ENCODE measurements around the gene MARVELD1. TPM values are rescaled to one million over a fixed set of nuclear protein-coding genes. Genes with fewer than 3 reads are reported as not detected.
A peak's percentile ranks its signal among the peaks of the same experiment; 100 is the strongest.
"Not testable (repeated sequence)": the region's sequence is repeated elsewhere in the genome, so short reads cannot be mapped to it uniquely, and the experiment has no call there.

MARVELD1 gene
- total RNA-seq, 1 experiment from 2014 or later: 17.6 TPM

DNA sequence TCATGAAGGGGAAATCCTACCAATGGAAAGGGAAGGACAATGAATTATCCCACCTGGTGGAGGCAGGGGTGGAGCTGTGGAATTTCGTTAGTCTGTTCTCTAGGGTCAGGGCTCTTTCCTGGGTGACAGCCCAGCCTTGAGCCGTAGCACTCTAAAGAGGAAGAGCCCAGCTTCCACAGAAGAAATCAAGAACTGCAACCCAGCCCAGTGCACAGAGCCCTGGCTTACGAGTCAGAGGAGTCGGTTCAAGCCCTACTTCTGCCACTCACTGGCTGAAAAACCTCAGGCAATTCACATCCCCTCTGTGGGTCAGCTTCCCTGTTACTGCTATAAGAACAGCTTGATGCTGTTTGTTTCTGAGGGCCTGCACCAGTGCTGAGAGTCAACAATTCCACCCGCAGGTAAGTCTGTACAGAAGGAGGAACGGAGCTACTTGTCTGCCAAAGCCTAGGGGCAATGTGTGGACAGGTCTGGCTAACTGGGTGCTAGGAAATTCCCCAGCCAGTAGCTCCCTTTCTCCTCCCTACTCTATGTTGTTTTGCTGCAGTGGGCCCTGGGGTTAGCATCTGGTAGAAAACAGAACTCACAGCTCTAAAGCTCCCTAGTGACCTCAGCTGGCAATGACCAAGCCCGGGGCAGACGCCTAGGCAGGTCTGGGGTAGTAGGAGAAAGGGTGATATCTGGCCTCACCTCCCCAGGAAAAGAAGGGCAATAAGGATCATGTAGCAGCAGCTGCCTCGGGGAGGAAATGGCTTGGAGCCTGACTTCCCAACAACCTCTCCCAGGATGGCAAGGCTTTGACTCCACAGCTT, 29.8 kb upstream of the MARVELD1 start:
- H2AFZ ChIP-seq (ENCODE audit: low read length): no peak overlapping the region
- H3K36me3 ChIP-seq (ENCODE audit: low read depth, low read length): 0 out of 2 replicates have a peak, but pooled peaks cover 3% of the 10 kb centered on the region
- no TSS peak for BruUV-seq (replicated peaks)
- H4K20me1 ChIP-seq (ENCODE audit: low read length): peaks cover 28% of the 10 kb centered on the region
- H3K4me1 ChIP-seq (ENCODE audit: insufficient read depth, low read length): peaks cover 45% of the 10 kb centered on the region
- H3K27ac ChIP-seq (ENCODE audit: low read length): 0 out of 2 replicates have a peak overlapping the region, but pooled peaks have one; percentile 7
- CTCF ChIA-PET: interaction anchor here (1.1 kb wide), 1 partner anchor 18 kb away, joined by 3 read pairs; no protein-coding TSS in a partner anchor
- peak overlapping the region; percentile 92 for H3K4me2 ChIP-seq (ENCODE audit: low read length)
- H3K4me3 ChIP-seq (ENCODE audit: low read length): peak overlapping the region; percentile 32; the same call in 1 of the 2 replicates
- H3K79me2 ChIP-seq (ENCODE audit: low read length): peaks cover 50% of the 10 kb centered on the region
- H3K9me3 ChIP-seq (ENCODE audit: low read length): no peaks in the 10 kb centered on the region
- H3K9ac ChIP-seq (ENCODE audit: low read length): no peak overlapping the region
- intact Hi-C loops (cut with micrococcal nuclease): no loop called here
- no peaks in the 10 kb centered on the region for H3K27me3 ChIP-seq (ENCODE audit: low read length)
- peak; percentile 42 for DNase-seq
- TF ChIP-seq EZH2 (IDR thresholded peaks at IDR 0.05; ENCODE audit: low read length, unreplicated experiment): no peak
- TF ChIP-seq, protein P1, sequence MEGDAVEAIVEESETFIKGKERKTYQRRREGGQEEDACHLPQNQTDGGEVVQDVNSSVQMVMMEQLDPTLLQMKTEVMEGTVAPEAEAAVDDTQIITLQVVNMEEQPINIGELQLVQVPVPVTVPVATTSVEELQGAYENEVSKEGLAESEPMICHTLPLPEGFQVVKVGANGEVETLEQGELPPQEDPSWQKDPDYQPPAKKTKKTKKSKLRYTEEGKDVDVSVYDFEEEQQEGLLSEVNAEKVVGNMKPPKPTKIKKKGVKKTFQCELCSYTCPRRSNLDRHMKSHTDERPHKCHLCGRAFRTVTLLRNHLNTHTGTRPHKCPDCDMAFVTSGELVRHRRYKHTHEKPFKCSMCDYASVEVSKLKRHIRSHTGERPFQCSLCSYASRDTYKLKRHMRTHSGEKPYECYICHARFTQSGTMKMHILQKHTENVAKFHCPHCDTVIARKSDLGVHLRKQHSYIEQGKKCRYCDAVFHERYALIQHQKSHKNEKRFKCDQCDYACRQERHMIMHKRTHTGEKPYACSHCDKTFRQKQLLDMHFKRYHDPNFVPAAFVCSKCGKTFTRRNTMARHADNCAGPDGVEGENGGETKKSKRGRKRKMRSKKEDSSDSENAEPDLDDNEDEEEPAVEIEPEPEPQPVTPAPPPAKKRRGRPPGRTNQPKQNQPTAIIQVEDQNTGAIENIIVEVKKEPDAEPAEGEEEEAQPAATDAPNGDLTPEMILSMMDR (conservative IDR thresholded peaks at IDR 0.05; ENCODE audit: low read depth, low read length): no peak
- TF ChIP-seq EZH2phosphoT487 (IDR thresholded peaks at IDR 0.05; ENCODE audit: borderline replicate concordance, low read length): no peak
- H3F3A ChIP-seq (ENCODE audit: low read length, unreplicated experiment): no peaks in the 10 kb centered on the region
- no peak for ATAC-seq
- H3K9me2 ChIP-seq (replicated peaks; ENCODE audit: low read length): no peaks in the 10 kb centered on the region
- POLR2A ChIA-PET (ENCODE audit: unreplicated experiment): no interaction called here

DNA sequence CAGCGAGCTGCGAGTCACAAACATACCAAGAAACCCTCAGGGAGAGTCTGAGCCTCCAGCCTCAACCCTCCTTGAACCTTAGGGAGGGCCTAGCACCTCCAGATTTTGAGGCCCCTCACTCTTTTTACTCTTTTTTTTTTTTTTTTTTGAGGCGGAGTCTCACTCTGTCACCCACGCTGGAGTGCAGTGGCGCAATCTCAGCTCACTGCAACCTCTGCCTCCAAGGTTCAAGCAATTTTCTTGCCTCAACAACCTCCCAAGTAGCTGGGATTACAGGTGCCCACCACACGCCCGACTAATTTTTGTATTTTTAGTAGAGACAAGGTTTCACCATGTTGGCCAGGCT, 29.2 kb upstream of the MARVELD1 start:
- POLR2A ChIA-PET (ENCODE audit: unreplicated experiment); DNase-seq; H3K9ac ChIP-seq (ENCODE audit: low read length); H3K27me3 ChIP-seq (ENCODE audit: low read length); H2AFZ ChIP-seq (ENCODE audit: low read length); H3F3A ChIP-seq (ENCODE audit: low read length, unreplicated experiment); BruUV-seq (replicated peaks); H3K9me3 ChIP-seq (ENCODE audit: low read length); H3K36me3 ChIP-seq (ENCODE audit: low read depth, low read length); intact Hi-C loops (cut with micrococcal nuclease); ATAC-seq; H3K9me2 ChIP-seq (replicated peaks; ENCODE audit: low read length): not testable (repeated sequence)
- Histone ChIP-seq H3K4me3 (ENCODE audit: low read length) (peak overlapping the region; percentile 92), H3K4me2 (ENCODE audit: low read length) (peak overlapping the region; percentile 92), H3K4me1 (ENCODE audit: insufficient read depth, low read length) (peaks cover 48% of the 10 kb centered on the region), H3K27ac (ENCODE audit: low read length) (0 out of 2 replicates have a peak overlapping the region, but pooled peaks have one; percentile 7), H3K79me2 (ENCODE audit: low read length) (peaks cover 50% of the 10 kb centered on the region), H4K20me1 (ENCODE audit: low read length) (peaks cover 28% of the 10 kb centered on the region)
- CTCF ChIA-PET: interaction anchor here (1.1 kb wide), 1 partner anchor 17 kb away, joined by 3 read pairs; no protein-coding TSS in a partner anchor

DNA sequence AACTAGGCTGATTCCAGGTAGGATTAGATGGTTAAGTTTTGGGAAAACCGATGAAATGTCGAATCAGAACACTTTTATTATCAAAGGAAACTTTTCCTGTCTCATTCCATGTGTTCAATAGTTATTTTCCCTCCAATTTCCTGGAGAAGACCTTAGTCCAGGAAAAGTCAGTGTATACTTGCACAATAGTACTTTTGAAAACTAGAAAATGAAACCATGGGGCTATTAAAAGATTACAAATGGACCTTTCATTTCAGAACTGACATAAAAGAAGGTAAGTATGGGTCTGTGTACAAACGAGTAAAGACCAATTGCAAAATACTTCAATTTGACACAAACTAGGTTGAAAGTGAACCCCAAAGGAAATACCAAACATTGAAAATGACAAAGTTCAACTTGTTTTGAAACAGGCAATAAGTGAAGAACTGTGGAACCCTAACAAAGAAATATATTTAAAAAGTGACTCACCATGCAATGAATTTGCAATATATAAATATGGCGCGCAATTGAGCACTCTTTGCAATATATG, 28.6 kb upstream of the MARVELD1 start:
- POLR2A ChIA-PET (ENCODE audit: unreplicated experiment): no interaction called here
- H3K9ac ChIP-seq (ENCODE audit: low read length): no peak overlapping the region

More for the DNA sequence above, 28.6 kb upstream of the MARVELD1 start:
- H3K79me2 ChIP-seq (ENCODE audit: low read length): peaks cover 50% of the 10 kb centered on the region
- peak overlapping the region; percentile 92 for H3K4me2 ChIP-seq (ENCODE audit: low read length)
- no peaks in the 10 kb centered on the region for H3K9me2 ChIP-seq (replicated peaks; ENCODE audit: low read length)
- intact Hi-C loops (cut with micrococcal nuclease): loop anchor here (5.0 kb wide), 1 partner anchor 38 kb away; no protein-coding TSS in a partner anchor
- no peaks in the 10 kb centered on the region for H3F3A ChIP-seq (ENCODE audit: low read length, unreplicated experiment)
- BruUV-seq (replicated peaks): no TSS peak
- no peaks in the 10 kb centered on the region for H3K36me3 ChIP-seq (ENCODE audit: low read depth, low read length)
- H3K4me3 ChIP-seq (ENCODE audit: low read length): peak overlapping the region; percentile 92
- no peak overlapping the region for H2AFZ ChIP-seq (ENCODE audit: low read length)
- ATAC-seq (no peak), DNase-seq (peak; percentile 31)
- peaks cover 28% of the 10 kb centered on the region for H4K20me1 ChIP-seq (ENCODE audit: low read length)
- H3K27ac ChIP-seq (ENCODE audit: low read length): no peak overlapping the region
- CTCF ChIA-PET: interaction anchor here (0.6 kb wide), 1 partner anchor 52 kb away, joined by 3 read pairs; the partner anchor contains the start of gene ZFYVE27
- no peaks in the 10 kb centered on the region for H3K27me3 ChIP-seq (ENCODE audit: low read length)
- TF ChIP-seq, protein P1 (conservative IDR thresholded peaks at IDR 0.05; ENCODE audit: low read depth, low read length): no peak
- TF ChIP-seq EZH2 (IDR thresholded peaks at IDR 0.05; ENCODE audit: low read length, unreplicated experiment): no peak
- TF ChIP-seq EZH2phosphoT487 (IDR thresholded peaks at IDR 0.05; ENCODE audit: borderline replicate concordance, low read length): no peak
- H3K4me1 ChIP-seq (ENCODE audit: insufficient read depth, low read length): peaks cover 54% of the 10 kb centered on the region
- H3K9me3 ChIP-seq (ENCODE audit: low read length): no peaks in the 10 kb centered on the region

Measured in PC-3 (cell line).